KMS-11 (cell line): ENCODE measurements around the gene PCSK1N.
"Not testable (repeated sequence)": the region's sequence is repeated elsewhere in the genome, so short reads cannot be mapped to it uniquely, and the experiment has no call there.

Source experiments
- H2AFZ ChIP-seq: fragments of 200-600 bp; sonication (generic); 2 replicates; pipeline ENCODE4 v1.6.1; 2016; ENCODE audit warnings: antibody characterized with exemption, mixed run types, low read depth
- H3K27ac ChIP-seq: fragments of 200-600 bp; sonication (generic); 2 replicates; pipeline ENCODE4 v1.6.1; 2016; ENCODE audit warnings: mild to moderate bottlenecking, mixed run types
- H3K27me3 ChIP-seq: fragments of 200-600 bp; sonication (generic); 2 replicates; pipeline ENCODE4 v1.6.1; 2017; ENCODE audit warnings: mild to moderate bottlenecking, low read depth, mixed run types, moderate library complexity; ENCODE audit not compliant: insufficient read depth
- H3K36me3 ChIP-seq: fragments of 200-600 bp; sonication (generic); 2 replicates; pipeline ENCODE4 v1.6.1; 2017; ENCODE audit warnings: mild to moderate bottlenecking, mixed run types; ENCODE audit not compliant: insufficient read depth
- H3K4me1 ChIP-seq: fragments of 200-600 bp; sonication (generic); 2 replicates; pipeline ENCODE4 v1.6.1; 2016; ENCODE audit warnings: mild to moderate bottlenecking, low read depth, mixed run types; ENCODE audit not compliant: poor library complexity, severe bottlenecking
- H3K4me2 ChIP-seq: fragments of 200-600 bp; sonication (generic); 2 replicates; pipeline ENCODE4 v1.7.0; 2016; ENCODE audit warnings: mild to moderate bottlenecking, mixed run types
- H3K4me3 ChIP-seq: fragments of 200-600 bp; sonication (generic); IDR thresholded peaks from 2 replicates; pipeline ENCODE4 v1.6.1; 2017; ENCODE audit warnings: low read depth, low read length, mixed read lengths; ENCODE audit not compliant: insufficient read depth
- H3K79me2 ChIP-seq: fragments of 200-600 bp; sonication (generic); 2 replicates; pipeline ENCODE4 v1.6.1; 2016; ENCODE audit warnings: low read depth, mixed run types; ENCODE audit not compliant: insufficient read depth
- H3K9ac ChIP-seq: fragments of 200-600 bp; sonication (generic); 2 replicates; pipeline ENCODE4 v1.6.1; 2016; ENCODE audit warnings: mild to moderate bottlenecking, mixed run types
- H4K20me1 ChIP-seq: fragments of 200-600 bp; sonication (generic); 2 replicates; pipeline ENCODE4 v1.6.1; 2016; ENCODE audit warnings: mild to moderate bottlenecking, mixed run types; ENCODE audit not compliant: insufficient read depth
- CTCF ChIP-seq: fragments of 200-600 bp; sonication (generic); conservative IDR thresholded peaks from 2 replicates; pipeline ENCODE4 v1.6.1; 2017; ENCODE audit warnings: low read depth, mild to moderate bottlenecking, antibody characterized with exemption, low read length, moderate library complexity, mixed read lengths

The PCSK1N gene

GRCh38 chrX:48854898-48855297 lies 19.5 kb upstream of the PCSK1N start:
- no peak overlapping the region for H3K4me2 ChIP-seq
- no peaks in the 10 kb centered on the region for H4K20me1 ChIP-seq
- H3K9ac ChIP-seq = no peak overlapping the region
- H3K4me1 ChIP-seq = no peaks in the 10 kb centered on the region
- H3K79me2 ChIP-seq = no peaks in the 10 kb centered on the region
- no peak overlapping the region for H3K4me3 ChIP-seq
- no peaks in the 10 kb centered on the region for H3K36me3 ChIP-seq
- no peak overlapping the region for H3K27ac ChIP-seq
- TF ChIP-seq CTCF = no peak
- no peak overlapping the region for H2AFZ ChIP-seq
- no peaks in the 10 kb centered on the region for H3K27me3 ChIP-seq

- not testable (repeated sequence) for H3K27me3 ChIP-seq
Observed at GRCh38 chrX:48854121-48854804, 18.9 kb upstream of the PCSK1N start.

GRCh38 chrX:48853494-48853893 lies 18.1 kb upstream of the PCSK1N start:
- H3K9ac ChIP-seq, H2AFZ ChIP-seq, H3K36me3 ChIP-seq, H3K27ac ChIP-seq, H3K79me2 ChIP-seq, H3K27me3 ChIP-seq, H3K4me3 ChIP-seq, H4K20me1 ChIP-seq, H3K4me1 ChIP-seq, H3K4me2 ChIP-seq: not testable (repeated sequence)

More at GRCh38 chrX:48854121-48854804, 18.9 kb upstream of the PCSK1N start:
- not testable (repeated sequence) for H3K27ac ChIP-seq, H3K36me3 ChIP-seq, H3K79me2 ChIP-seq, H3K9ac ChIP-seq, H3K4me3 ChIP-seq, H3K4me1 ChIP-seq, H4K20me1 ChIP-seq, H3K4me2 ChIP-seq, H2AFZ ChIP-seq

- no peak overlapping the region for H3K9ac ChIP-seq
- no peaks in the 10 kb centered on the region for H3K36me3 ChIP-seq
- no peak for TF ChIP-seq CTCF
- H2AFZ ChIP-seq = no peak overlapping the region
- H4K20me1 ChIP-seq = no peaks in the 10 kb centered on the region
- no peaks in the 10 kb centered on the region for H3K27me3 ChIP-seq
- H3K4me1 ChIP-seq = no peaks in the 10 kb centered on the region
- H3K4me3 ChIP-seq = no peak overlapping the region
- H3K27ac ChIP-seq = no peak overlapping the region
- H3K4me2 ChIP-seq = no peak overlapping the region
- H3K79me2 ChIP-seq = no peaks in the 10 kb centered on the region
Observed at GRCh38 chrX:48852857-48853256, 17.4 kb upstream of the PCSK1N start.

- no peak overlapping the region for H3K27ac ChIP-seq
- no peaks in the 10 kb centered on the region for H3K36me3 ChIP-seq
- H3K9ac ChIP-seq = no peak overlapping the region
- no peaks in the 10 kb centered on the region for H3K27me3 ChIP-seq
- H3K79me2 ChIP-seq = no peaks in the 10 kb centered on the region
- H3K4me1 ChIP-seq = no peaks in the 10 kb centered on the region
- H3K4me2 ChIP-seq = no peak overlapping the region
- H2AFZ ChIP-seq = no peak overlapping the region
- no peak for TF ChIP-seq CTCF
- no peak overlapping the region for H3K4me3 ChIP-seq
- no peaks in the 10 kb centered on the region for H4K20me1 ChIP-seq
Observed at GRCh38 chrX:48848847-48849246, 13.4 kb upstream of the PCSK1N start.
